K562 (cell line): Measurements from ENCODE around the gene CDCP1. TPM values are rescaled to one million over a fixed set of nuclear protein-coding genes. Genes with fewer than 3 reads are reported as not detected.
A peak's percentile ranks its signal among the peaks of the same experiment; 100 is the strongest.

Source experiments
- CBFA2T2 ChIP-seq: fragments of 450-650 bp; conservative IDR thresholded peaks from 2 replicates; pipeline ENCODE4 v1.6.1; 2017; ENCODE audit warnings: mild to moderate bottlenecking
- HDAC1 ChIP-seq, 2 experiments: fragments of 450-650 bp; IDR thresholded peaks; 2 replicates each; pipeline ENCODE4 v1.6.1; 2016 to 2017; ENCODE audit warnings: inconsistent platforms in 1 of 2, mild to moderate bottlenecking in 1 of 2, moderate library complexity in 1 of 2
- MAFF ChIP-seq: IDR thresholded peaks from 2 replicates; pipeline ENCODE4 v1.6.1; 2012; ENCODE audit warnings: low read length, improper control_type of control experiment
- NEUROD1 ChIP-seq: fragments of 150-350 bp; IDR thresholded peaks from 2 replicates; pipeline ENCODE4 v1.6.1; 2014; ENCODE audit warnings: borderline replicate concordance, low read length, low read depth; ENCODE audit not compliant: partially characterized antibody
- NFYB ChIP-seq: IDR thresholded peaks from 2 replicates; pipeline ENCODE4 v1.6.1; 2011; ENCODE audit warnings: mild to moderate bottlenecking, moderate library complexity; ENCODE audit not compliant: insufficient read length; ENCODE audit errors: extremely low read depth
- SIN3B ChIP-seq: fragments of 450-650 bp; IDR thresholded peaks from 2 replicates; pipeline ENCODE4 v1.6.1; 2017; ENCODE audit warnings: low read depth, mild to moderate bottlenecking, moderate library complexity
- polyA plus RNA-seq, 8 experiments: library from polyadenylated mRNA; depleted of rRNA in 4 of 8; stranded (reverse) in 5 of 8; unstranded in 3 of 8; fragments of >200 nt; fragmentation: Nextera tagmentation in 2 of 8; fragmentation: Illumina TruSeq in 1 of 8; extraction: Ambion mirVana in 2 of 8; extraction: Trizol in 1 of 8; gene quantifications; 2 replicates each; pipeline versions ENCODE4 v1.2.1 to v1.2.3, GENCODE V29; 2011 to 2014; ENCODE audit warnings: inconsistent platforms in 1 of 8, missing spikeins in 1 of 8
- total RNA-seq, 7 experiments: library from RNA; depleted of rRNA in 6 of 7; stranded (reverse); fragments of >200 nt in 6 of 7; fragmentation: Illumina TruSeq in 2 of 7; extraction: Trizol in 2 of 7; gene quantifications; 2 replicates each; pipeline versions ENCODE4 v1.2.1 to v1.2.3, GENCODE V29; 2011 to 2021; ENCODE audit warnings: low replicate concordance in 1 of 7
- TF ChIP-seq, protein P1 (sequence below): fragments of 200-800 bp; sonication (Bioruptor generic); IDR thresholded peaks from 2 replicates; pipeline ENCODE4 v1.6.1; 2016; ENCODE audit warnings: missing genetic modification characterization, missing compliant biosample characterization
- TF ChIP-seq, protein P2 (sequence below): fragments of 450-650 bp; IDR thresholded peaks from 2 replicates; pipeline ENCODE4 v1.6.1; 2018; ENCODE audit not compliant: partially characterized antibody
- TF ChIP-seq, protein P3 (sequence below), 2 experiments: IDR thresholded peaks; 2 replicates each; pipeline ENCODE4 v1.6.1; 2011; ENCODE audit warnings: borderline replicate concordance in 1 of 2, control low read depth in 1 of 2, low read depth in 1 of 2, low read length in 1 of 2, mild to moderate bottlenecking in 1 of 2, mixed read lengths in 1 of 2, moderate library complexity in 1 of 2; ENCODE audit not compliant: insufficient read depth in 1 of 2, insufficient read length in 1 of 2, poor library complexity in 1 of 2, severe bottlenecking in 1 of 2; ENCODE audit errors: extremely low read depth in 1 of 2
- TF ChIP-seq, protein P4 (sequence below): fragments of 450-650 bp; IDR thresholded peaks from 2 replicates; pipeline ENCODE4 v1.6.1; 2018; ENCODE audit warnings: mild to moderate bottlenecking, low read depth; ENCODE audit not compliant: partially characterized antibody
- TF ChIP-seq, protein P5 (sequence below): sonication (generic); formaldehyde crosslinking; IDR thresholded peaks from 2 replicates; pipeline ENCODE4 v1.8.0; 2022; ENCODE audit warnings: missing genetic modification reagents, mild to moderate bottlenecking, borderline replicate concordance

Gene CDCP1
- total and polyA plus RNA-seq, 9 of the 15 experiments (the other 6 are each of a cell fraction or from before 2014, with no cell fraction given), result 3.9 to 16.4 (median 5.2) TPM

DNA sequence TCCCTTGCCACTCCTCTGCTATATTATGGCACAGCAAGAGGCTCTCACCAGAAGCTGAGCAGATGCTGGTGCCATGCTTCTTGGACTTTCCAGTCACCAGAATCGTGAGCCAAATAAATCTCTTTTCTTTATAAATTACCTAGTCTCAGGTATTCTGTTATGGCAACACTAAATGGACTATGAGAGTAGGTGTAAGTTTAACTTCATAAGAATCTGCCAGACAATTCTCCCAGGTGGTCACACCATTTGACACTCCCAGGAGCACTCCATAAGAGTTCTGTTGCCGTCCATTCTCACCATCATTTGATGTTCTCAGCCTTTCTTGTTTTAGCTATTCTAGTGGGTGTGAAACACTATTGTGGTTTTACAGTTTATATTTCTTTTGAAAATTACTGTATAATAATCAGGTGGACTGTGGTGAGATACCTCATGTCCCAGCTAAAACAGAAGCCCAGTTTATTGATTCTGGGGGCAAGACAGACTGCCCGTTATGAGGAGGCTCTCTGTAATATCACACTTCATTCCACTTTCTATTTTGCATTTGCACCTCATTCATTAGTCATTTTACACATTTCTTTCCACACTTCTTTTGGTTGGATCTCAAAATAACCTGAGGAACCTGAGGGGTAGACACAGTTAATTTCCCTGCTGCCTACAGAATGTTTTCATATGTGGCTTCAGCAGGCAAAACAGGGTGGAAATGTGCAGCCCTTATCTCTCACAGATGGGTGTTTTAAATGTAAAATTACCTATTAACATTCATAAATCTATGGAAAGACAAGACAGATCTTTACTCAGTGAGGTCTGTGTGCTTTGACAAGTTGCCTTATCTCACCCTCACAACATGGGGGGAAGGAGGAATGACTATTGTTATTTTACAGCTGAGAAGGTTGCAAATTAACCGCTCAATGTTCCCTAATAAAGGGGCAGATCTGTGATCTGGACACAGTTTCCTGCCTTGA is 42.1 kb downstream of the CDCP1 start (continued):
- TF ChIP-seq, protein P1, sequence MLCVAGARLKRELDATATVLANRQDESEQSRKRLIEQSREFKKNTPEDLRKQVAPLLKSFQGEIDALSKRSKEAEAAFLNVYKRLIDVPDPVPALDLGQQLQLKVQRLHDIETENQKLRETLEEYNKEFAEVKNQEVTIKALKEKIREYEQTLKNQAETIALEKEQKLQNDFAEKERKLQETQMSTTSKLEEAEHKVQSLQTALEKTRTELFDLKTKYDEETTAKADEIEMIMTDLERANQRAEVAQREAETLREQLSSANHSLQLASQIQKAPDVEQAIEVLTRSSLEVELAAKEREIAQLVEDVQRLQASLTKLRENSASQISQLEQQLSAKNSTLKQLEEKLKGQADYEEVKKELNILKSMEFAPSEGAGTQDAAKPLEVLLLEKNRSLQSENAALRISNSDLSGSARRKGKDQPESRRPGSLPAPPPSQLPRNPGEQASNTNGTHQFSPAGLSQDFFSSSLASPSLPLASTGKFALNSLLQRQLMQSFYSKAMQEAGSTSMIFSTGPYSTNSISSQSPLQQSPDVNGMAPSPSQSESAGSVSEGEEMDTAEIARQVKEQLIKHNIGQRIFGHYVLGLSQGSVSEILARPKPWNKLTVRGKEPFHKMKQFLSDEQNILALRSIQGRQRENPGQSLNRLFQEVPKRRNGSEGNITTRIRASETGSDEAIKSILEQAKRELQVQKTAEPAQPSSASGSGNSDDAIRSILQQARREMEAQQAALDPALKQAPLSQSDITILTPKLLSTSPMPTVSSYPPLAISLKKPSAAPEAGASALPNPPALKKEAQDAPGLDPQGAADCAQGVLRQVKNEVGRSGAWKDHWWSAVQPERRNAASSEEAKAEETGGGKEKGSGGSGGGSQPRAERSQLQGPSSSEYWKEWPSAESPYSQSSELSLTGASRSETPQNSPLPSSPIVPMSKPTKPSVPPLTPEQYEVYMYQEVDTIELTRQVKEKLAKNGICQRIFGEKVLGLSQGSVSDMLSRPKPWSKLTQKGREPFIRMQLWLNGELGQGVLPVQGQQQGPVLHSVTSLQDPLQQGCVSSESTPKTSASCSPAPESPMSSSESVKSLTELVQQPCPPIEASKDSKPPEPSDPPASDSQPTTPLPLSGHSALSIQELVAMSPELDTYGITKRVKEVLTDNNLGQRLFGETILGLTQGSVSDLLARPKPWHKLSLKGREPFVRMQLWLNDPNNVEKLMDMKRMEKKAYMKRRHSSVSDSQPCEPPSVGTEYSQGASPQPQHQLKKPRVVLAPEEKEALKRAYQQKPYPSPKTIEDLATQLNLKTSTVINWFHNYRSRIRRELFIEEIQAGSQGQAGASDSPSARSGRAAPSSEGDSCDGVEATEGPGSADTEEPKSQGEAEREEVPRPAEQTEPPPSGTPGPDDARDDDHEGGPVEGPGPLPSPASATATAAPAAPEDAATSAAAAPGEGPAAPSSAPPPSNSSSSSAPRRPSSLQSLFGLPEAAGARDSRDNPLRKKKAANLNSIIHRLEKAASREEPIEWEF, result peak; percentile 89
- TF ChIP-seq, protein P2, sequence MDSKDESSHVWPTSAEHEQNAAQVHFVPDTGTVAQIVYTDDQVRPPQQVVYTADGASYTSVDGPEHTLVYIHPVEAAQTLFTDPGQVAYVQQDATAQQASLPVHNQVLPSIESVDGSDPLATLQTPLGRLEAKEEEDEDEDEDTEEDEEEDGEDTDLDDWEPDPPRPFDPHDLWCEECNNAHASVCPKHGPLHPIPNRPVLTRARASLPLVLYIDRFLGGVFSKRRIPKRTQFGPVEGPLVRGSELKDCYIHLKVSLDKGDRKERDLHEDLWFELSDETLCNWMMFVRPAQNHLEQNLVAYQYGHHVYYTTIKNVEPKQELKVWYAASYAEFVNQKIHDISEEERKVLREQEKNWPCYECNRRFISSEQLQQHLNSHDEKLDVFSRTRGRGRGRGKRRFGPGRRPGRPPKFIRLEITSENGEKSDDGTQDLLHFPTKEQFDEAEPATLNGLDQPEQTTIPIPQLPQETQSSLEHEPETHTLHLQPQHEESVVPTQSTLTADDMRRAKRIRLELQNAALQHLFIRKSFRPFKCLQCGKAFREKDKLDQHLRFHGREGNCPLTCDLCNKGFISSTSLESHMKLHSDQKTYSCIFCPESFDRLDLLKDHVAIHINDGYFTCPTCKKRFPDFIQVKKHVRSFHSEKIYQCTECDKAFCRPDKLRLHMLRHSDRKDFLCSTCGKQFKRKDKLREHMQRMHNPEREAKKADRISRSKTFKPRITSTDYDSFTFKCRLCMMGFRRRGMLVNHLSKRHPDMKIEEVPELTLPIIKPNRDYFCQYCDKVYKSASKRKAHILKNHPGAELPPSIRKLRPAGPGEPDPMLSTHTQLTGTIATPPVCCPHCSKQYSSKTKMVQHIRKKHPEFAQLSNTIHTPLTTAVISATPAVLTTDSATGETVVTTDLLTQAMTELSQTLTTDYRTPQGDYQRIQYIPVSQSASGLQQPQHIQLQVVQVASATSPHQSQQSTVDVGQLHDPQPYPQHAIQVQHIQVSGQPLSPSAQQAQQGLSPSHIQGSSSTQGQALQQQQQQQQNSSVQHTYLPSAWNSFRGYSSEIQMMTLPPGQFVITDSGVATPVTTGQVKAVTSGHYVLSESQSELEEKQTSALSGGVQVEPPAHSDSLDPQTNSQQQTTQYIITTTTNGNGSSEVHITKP, result peak; percentile 5
- TF ChIP-seq SIN3B (no peak), NEUROD1 (peak; percentile 59), CBFA2T2 (peak; percentile 97), HDAC1 (IDR thresholded peaks at IDR 0.05) (peak; percentile 32 to 83; a peak in 3 of 4 replicates), MAFF (peak; percentile 78), NFYB (no peak)
- TF ChIP-seq, protein P3, sequence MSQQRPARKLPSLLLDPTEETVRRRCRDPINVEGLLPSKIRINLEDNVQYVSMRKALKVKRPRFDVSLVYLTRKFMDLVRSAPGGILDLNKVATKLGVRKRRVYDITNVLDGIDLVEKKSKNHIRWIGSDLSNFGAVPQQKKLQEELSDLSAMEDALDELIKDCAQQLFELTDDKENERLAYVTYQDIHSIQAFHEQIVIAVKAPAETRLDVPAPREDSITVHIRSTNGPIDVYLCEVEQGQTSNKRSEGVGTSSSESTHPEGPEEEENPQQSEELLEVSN (IDR thresholded peaks at IDR 0.05; ENCODE audit: borderline replicate concordance in 1 of 2, extremely low read depth in 1 of 2, insufficient read depth in 1 of 2, insufficient read length in 1 of 2, low read depth in 1 of 2, low read length in 1 of 2, poor library complexity in 1 of 2, severe bottlenecking in 1 of 2), result no peak
- TF ChIP-seq, protein P4, sequence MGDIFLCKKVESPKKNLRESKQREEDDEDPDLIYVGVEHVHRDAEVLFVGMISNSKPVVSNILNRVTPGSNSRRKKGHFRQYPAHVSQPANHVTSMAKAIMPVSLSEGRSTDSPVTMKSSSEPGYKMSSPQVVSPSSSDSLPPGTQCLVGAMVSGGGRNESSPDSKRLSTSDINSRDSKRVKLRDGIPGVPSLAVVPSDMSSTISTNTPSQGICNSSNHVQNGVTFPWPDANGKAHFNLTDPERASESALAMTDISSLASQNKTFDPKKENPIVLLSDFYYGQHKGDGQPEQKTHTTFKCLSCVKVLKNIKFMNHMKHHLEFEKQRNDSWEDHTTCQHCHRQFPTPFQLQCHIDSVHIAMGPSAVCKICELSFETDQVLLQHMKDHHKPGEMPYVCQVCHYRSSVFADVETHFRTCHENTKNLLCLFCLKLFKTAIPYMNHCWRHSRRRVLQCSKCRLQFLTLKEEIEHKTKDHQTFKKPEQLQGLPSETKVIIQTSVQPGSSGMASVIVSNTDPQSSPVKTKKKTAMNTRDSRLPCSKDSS, result no peak
- TF ChIP-seq, protein P5, sequence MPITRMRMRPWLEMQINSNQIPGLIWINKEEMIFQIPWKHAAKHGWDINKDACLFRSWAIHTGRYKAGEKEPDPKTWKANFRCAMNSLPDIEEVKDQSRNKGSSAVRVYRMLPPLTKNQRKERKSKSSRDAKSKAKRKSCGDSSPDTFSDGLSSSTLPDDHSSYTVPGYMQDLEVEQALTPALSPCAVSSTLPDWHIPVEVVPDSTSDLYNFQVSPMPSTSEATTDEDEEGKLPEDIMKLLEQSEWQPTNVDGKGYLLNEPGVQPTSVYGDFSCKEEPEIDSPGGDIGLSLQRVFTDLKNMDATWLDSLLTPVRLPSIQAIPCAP, result no peak
